ENCODE measurements around the gene NLRC3.

DNA sequence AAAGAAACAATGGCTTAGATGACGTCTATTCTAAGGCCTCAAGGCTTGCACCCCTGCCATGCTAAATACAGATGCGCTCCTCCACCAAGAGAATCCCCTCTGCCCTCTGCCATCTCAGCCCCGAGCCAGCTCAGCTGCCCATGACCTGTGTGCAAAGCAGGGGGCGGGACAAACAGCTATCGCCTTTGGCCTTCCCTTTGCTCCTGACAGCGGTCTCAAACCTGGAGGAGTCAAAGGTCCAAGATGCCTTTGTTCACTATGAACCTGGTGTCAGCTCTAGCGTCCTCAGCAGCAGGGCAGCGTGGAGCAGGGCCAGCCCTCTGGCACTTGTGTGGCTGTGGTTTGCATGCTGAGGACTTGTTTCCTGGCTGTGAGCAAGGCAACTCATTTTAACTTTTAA lies 21.9 kb upstream of the NLRC3 start:
- TF ChIP-seq, protein P1, sequence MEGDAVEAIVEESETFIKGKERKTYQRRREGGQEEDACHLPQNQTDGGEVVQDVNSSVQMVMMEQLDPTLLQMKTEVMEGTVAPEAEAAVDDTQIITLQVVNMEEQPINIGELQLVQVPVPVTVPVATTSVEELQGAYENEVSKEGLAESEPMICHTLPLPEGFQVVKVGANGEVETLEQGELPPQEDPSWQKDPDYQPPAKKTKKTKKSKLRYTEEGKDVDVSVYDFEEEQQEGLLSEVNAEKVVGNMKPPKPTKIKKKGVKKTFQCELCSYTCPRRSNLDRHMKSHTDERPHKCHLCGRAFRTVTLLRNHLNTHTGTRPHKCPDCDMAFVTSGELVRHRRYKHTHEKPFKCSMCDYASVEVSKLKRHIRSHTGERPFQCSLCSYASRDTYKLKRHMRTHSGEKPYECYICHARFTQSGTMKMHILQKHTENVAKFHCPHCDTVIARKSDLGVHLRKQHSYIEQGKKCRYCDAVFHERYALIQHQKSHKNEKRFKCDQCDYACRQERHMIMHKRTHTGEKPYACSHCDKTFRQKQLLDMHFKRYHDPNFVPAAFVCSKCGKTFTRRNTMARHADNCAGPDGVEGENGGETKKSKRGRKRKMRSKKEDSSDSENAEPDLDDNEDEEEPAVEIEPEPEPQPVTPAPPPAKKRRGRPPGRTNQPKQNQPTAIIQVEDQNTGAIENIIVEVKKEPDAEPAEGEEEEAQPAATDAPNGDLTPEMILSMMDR (IDR thresholded peaks at IDR 0.05; ENCODE audit: low read depth, low read length, missing input control) = no peak
- no peak for TF ChIP-seq FOXA1 (IDR thresholded peaks at IDR 0.05)
- TF ChIP-seq YY1 (IDR thresholded peaks at IDR 0.05) = no peak
- TF ChIP-seq, protein P2, sequence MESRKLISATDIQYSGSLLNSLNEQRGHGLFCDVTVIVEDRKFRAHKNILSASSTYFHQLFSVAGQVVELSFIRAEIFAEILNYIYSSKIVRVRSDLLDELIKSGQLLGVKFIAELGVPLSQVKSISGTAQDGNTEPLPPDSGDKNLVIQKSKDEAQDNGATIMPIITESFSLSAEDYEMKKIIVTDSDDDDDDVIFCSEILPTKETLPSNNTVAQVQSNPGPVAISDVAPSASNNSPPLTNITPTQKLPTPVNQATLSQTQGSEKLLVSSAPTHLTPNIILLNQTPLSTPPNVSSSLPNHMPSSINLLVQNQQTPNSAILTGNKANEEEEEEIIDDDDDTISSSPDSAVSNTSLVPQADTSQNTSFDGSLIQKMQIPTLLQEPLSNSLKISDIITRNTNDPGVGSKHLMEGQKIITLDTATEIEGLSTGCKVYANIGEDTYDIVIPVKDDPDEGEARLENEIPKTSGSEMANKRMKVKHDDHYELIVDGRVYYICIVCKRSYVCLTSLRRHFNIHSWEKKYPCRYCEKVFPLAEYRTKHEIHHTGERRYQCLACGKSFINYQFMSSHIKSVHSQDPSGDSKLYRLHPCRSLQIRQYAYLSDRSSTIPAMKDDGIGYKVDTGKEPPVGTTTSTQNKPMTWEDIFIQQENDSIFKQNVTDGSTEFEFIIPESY (IDR thresholded peaks at IDR 0.05) = no peak
- TF ChIP-seq, protein P3, sequence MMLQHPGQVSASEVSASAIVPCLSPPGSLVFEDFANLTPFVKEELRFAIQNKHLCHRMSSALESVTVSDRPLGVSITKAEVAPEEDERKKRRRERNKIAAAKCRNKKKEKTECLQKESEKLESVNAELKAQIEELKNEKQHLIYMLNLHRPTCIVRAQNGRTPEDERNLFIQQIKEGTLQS (IDR thresholded peaks at IDR 0.05) = no peak
- no peak for TF ChIP-seq FOXA2 (IDR thresholded peaks at IDR 0.05)
- no peak for TF ChIP-seq EGR1 (IDR thresholded peaks at IDR 0.05; ENCODE audit: low read depth in 2 of 2)
- no peak for TF ChIP-seq TAF1 (conservative IDR thresholded peaks at IDR 0.05)
- TF ChIP-seq MAX (IDR thresholded peaks at IDR 0.05) = no peak
- TF ChIP-seq JUND (IDR thresholded peaks at IDR 0.05) = no peak
- no peak for TF ChIP-seq SP1 (IDR thresholded peaks at IDR 0.05)
- TF ChIP-seq RAD21 (IDR thresholded peaks at IDR 0.05) = no peak
